OCI-M2 (cell line): ENCODE data around the gene PDCD1.

Experiments
- DNase-seq: peaks from one replicate; lab custom pipeline; 2025; ENCODE audit not compliant: unreplicated experiment; lab: John Stamatoyannopoulos, UW

PDCD1 gene

DNA sequence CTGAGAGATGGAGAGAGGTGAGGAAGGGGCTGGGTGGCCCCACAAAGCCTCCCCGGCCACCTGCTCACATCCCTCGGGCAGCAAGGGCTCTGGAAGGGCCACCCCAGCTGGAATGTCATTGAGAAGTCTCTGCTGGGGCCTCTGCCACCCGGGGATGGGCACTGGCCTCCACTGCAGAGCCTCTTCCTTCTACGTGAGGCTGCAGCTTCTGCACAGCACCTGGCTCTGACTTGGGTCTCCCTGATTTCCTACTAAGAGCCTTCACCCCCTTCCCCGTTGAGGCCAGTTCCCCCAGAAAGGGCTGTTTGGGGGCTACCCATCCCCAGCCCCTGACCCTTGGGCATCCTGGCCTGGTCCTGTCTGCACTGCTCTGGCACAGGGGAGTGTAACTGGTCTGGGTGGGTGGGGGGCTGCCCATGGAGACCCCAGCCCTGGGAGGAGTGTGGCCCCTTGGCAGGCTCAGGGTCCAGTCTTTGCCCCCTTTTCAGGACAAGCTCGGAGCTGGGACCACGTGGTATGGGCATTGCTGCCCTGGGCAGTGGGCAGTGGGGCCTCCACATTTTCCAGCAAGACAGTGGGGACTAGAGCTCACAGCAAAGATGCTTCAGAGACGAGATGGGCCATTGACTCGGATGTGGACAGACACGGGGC lies 5.6 kb downstream of the PDCD1 start:
- no peak for DNase-seq

DNA sequence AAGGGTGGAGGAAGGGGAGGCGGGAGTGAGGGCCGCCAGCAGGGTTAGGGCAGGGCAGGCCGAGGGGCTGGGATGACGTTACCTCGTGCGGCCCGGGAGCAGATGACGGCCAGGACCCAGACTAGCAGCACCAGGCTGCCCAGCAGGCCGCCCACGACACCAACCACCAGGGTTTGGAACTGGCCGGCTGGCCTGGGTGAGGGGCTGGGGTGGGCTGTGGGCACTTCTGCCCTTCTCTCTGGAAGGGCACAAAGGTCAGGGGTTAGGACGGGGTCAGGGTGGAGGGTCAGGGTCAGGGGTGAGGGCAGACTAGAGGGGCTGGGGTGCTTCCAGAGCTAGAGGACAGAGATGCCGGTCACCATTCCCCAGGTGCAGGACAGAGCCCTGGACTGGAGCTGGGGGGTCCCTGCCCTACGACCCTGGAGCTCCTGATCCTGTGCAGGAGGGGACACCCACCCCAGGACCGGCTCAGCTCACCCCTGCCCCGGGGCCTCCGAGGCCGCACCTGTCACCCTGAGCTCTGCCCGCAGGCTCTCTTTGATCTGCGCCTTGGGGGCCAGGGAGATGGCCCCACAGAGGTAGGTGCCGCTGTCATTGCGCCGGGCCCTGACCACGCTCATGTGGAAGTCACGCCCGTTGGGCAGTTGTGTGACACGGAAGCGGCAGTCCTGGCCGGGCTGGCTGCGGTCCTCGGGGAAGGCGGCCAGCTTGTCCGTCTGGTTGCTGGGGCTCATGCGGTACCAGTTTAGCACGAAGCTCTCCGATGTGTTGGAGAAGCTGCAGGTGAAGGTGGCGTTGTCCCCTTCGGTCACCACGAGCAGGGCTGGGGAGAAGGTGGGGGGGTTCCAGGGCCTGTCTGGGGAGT lies 6.3 kb downstream of the PDCD1 start:
- DNase-seq: no peak

DNA sequence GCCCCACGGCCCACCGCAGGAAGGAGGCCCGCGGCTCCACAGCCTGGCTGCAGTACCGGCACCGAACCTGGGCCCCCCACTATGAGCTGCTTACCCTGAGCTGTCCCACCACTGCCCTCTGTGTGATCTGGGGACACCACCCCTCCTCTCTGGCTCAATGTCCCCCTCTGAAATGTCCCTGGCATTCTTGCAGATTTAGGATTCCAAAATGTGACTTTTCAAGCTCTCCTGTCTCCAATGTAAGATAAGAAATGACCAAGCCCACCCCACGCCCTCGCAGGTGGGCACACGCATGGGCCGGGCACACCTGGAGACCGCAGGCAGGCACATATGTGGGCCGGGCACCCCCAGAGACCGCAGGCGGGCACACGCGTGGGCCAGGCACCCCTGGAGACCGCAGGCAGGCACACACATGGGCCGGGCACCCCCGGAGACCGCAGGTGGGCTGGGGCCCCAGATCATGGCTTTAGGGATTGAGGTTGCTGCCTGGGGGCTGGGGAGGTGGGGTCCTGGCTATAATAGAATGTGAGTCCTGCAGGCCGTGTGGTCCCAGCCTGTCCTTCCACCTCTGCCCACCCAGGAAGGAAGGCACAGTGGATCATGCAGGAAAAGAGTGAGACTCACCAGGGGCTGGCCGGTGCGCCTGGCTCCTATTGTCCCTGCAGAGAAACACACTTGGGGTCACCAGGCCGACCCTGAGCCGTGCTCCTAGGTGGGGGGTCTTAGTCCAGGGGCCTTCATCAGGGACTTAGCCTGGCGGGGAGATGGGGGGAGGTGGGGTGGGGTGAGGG lies 7.2 kb downstream of the PDCD1 start:
- DNase-seq: no peak

DNA sequence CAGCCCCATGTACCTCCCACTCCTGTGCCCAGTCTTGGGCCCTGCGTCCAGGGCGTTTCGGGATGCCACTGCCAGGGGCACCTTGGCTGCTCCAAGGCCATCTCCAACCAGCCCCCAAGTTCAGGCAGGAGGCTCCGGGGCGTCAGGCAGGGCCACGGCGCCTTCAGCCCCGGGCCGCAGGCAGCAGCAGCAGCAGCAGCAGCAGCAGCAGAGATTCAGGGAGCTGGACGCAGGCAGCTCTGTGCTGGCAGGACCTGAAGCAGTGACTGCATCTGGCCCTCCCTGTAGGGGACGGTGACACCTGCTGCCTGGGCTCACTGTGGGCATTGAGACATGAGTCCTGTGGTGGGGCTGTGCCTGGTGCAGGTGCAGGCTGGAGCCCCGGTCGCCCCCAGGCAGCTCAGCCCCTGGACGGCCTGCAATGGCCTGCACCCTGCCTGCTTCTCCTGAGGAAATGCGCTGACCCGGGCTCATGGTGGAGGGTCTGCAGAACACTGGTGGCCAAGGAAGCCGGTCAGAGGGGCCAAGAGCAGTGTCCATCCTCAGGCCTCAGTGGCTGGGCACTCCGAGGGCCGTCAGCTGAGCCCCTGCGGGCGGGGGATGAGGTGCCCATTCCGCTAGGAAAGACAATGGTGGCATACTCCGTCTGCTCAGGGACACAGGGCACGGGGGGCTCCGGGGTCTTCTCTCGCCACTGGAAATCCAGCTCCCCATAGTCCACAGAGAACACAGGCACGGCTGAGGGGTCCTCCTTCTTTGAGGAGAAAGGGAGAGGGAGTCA lies 8.0 kb downstream of the PDCD1 start:
- no peak for DNase-seq

DNA sequence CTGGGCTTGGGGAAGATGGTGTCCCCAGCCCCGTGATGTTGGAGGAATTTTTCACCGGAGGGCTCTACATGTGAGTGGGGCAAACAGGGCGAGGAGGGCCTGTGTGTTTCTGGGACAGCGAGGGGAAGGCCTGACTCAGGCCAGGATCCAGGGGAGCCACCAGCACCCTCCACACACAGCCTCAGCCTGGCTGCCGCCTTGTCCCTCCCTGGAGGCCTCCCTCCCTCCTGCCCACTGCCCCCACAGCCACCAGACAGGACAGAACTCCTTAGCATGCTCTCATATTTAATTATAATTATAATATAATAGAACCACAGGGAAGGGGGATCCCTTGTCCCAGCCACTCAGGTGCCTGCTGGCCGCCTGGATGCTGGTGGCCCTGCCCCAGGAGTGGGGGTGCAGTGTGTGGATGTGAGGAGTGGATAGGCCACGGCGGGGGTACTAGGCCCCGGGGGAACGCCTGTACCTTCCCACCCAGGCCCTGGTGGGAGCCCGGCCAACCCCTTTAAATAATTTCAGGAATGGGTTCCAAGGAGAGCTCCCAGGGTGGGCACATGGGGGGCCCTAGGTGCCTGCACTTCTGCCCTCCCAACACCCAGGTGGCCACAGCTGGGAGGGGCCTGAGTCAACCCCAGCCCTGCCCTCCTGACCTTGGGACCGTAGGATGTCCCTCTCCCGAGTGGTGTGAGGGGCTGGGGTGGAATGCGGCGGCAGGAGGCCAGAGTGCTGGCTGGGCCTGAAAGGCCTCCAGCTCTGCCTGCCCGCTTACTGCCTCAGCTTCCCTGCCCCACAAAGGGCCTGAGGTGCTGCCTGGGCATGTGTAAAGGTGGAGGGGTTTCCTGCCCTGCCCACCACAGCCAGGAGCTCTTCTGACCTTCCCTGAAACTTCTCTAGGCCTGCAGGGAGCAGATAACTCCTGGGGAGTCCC lies 8.8 kb downstream of the PDCD1 start:
- no peak for DNase-seq

DNA sequence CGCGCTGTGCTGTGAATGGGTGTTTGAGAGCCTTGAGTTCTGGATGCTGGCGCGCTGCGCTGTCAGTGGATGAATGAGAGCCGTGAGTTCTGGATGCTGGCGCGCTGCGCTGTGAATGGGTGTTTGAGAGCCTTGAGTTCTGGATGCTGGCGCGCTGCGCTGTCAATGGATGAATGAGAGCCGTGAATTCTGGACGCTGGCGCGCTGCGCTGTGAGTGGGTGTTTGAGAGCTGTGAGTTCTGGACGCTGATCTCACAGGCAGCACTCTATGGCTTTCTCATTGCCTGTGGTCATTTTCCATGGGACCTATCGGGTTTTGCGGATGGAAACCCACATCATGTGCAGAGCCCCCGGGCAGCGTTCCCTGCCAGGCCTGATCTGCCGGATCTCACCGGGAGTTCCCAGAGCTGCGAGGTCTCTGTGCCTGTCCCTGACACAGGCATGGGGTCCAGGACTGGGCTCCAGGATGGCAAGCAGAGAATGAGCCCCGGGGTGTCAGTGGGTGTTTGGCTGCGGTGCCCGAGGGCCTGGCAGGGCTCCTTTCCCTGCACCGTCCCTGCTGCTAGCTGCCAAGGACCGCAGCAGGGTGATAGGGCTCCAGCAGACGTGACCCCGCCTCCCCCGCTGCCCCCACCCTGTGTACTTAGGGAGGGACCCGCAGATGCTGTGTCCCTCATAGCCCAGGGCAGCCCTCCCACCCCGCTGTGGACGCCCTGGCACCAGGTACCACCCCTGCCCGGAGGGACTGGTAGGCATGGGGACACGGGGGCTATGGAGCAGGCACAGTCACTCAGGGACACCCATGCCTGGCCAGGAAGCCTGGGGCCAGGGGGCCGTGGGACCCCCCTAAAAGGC lies 9.7 kb downstream of the PDCD1 start:
- DNase-seq: no peak

DNA sequence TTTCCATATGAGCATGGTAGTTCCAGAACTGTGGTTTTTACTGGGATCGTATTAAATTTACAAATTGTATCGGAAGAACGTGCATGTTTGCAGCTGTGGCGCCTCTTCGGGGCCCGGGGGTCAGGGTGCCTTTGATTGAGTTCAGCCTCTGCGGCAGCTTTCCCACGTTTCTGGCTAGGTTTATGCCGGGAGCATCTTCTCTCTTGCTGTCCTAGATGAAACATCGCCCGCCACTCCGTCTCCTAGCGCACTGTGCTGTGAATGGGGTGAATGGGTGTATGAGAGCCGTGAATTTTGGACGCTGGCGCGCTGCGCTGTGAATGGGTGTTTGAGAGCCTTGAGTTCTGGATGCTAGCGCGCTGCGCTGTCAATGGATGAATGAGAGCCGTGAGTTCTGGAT lies 12.3 kb downstream of the PDCD1 start:
- DNase-seq: no peak

DNA sequence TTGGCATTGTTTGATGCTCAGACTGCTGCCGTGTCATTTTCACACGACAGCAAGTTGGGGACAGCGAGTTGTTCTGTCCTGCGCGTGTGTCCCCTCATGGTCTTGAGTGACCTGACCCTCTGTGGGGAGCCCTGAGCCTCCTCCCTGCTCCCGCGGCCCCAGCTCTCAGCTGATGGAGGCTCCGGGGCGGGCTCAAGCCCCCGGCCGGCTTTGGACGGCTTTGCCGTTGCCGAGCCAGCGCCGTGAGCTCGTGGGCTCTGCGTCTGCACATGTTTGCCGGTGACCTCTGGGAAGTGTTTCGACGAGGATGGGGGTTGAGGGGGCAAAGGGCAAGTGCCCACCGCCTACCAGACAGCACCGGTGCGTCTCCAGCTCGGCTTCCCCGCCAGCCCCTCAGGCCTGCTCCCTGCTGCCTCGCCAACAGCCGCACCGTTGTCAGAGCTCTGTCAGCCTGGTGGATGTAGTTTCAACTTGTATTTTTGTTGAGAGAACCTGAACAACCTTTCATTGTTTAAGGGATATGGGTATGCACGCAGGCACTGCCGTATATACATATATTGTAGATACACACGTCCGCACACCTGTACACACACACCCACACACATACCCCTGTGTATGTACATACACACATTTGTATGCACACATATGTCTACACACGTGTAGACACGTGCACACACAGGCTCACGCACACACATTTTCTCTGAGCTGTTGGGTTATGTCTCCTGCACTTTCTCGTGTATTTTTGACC lies 13.7 kb downstream of the PDCD1 start:
- DNase-seq: no peak

DNA sequence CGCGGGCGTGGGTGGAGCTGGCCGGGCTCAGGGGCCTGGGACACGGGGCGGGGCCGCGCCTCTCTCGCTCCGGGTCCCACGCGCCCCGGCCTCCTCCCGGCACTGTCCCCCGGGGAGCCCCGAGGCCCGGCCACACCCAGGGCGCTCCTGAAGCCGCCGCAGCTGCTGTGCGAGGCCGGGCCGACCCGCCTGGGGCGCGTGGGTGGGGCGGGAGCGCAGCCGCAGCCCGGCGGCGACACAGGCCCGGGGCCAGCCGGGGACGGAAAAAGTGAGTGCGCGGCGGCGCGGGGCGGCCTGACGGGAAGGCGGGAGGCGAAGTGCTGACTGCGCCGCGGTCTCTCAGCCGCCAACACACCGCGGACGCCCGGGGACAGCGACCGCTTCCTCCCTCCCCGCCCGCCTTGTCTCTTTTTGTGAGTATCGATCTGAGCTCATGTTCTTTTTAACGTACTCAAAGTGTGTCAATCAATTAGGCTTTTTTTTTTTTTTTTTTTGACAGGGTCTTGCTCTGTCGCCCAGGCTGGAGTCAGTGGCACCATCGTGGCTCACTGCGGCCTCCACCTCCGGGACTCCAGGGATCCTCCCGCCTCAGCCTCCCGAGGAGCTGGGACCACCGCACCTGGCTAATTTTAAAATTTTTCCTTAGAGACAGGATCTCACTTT lies 14.5 kb downstream of the PDCD1 start:
- DNase-seq: no peak

DNA sequence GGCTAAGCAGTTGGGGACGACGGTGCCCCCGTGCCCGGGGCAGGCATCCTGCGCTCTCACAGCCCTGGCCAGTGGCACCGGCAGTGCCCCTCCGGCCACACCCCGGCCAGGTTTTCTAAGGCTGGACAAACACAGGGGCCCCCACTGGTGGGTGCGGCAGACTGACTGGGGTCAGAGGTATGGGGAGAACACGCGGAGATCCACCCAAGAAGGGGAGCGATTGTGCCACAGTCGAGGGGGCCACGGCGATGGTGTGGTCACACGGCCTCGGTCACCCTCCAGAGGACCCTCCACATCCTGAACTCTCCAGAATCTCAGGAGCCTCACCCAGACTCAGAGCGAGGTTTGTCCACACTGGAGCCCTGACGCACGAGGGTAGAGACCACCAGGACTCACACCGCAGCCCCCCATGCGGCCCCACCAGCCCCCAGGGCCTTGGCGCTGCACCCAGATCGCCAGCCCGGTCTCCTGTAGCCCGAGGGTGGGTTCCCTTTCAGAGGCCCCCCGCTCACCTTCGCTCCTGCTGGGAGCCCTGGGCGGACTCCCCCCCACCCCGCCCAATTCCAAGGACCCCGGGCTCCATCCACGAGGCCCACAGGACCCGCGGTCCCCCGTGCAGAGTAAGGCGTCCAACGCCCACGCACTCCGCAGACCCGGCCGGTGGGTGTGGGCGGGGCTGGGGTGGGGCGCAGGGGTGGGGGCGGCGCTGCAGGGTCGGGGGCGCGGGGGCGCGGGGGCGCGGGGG lies 15.2 kb downstream of the PDCD1 start:
- DNase-seq: no peak

DNA sequence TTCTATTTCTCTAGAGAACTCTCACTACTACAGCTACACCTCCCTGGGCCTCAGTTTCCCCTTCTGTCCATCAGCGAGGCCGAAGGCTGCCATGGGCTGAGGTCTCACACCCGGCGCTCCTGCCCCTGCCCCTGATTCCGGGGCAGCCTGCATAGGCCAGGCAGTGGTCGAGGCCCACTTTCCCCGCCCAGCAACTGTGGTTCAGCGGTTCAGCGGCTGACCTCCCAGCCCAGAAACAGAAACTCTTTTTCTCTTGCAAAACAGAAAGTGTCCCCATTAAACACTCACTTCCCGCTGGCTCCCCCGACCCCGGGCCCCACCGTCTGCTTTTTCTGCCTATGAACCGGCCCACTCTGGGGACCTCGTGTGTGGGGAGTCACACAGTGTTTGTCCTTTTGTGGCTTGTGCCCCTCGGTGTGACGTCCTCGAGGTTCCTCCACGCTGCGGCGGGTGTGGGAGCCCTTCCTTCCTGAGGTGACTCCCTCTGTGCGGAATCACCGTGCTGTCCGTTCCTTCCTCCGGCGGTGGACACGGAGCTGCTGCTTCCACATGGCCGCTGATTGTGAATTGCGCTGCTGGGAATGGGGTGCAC lies 16.0 kb downstream of the PDCD1 start:
- DNase-seq: no peak

DNA sequence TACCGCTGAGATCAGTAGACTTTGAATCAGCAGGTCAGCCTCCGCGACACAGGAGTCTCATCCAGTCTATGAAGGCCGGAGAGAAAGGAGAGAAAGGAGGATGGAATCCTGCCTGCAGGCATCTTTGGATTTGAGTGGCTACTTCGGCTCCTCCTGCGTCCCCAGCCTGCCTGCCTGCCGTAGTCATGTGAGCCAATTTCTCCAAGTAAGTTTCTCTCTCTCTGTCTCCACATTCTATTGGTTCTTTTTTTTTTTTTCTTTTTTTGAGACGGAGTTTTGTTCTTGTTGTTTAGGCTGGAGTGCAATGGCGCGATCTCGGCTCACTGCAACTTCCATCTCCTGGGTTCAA lies 16.7 kb downstream of the PDCD1 start:
- DNase-seq: no peak

DNA sequence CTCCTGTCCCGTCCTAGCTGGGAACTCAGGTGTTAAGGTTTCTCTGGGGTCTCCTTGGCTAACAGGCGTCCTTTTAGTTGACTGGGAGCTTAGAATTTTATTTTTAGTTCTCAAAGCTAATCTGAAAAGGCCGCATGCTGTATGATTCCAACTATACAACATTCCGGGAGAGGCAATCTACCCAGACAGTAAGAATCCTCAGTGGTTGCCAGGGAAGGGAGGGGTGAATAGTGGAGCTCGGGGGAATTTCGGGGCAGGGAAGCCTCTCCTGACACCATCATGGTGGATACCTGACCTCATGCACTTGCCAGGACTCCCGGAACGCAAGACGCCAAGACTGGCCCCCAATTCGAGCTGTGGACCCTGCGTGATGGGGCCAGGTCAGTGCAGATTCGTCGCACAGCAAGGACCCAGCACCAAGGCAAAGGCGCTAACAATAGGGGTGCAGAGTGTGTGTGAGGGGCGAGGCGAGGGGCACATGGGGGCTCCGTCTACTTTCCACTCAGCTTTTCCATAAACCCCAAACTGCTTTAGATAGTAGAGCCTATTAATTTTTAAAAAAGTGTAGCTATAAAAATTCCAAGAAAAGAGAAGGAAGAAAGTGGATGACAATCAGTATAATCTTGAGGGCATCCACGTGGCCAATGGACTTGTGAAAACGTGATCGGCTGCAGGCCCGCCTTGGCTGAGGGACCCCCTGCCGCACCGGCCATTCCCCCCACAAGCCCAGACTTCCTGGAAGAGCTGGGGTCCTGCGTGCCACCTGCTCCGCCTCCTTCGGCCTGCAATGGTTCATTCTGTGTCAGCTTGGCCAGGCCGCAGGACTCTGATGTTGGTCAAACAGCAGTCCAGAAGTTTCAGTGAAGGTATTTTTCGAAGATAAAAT lies 17.3 kb downstream of the PDCD1 start:
- DNase-seq: no peak

DNA sequence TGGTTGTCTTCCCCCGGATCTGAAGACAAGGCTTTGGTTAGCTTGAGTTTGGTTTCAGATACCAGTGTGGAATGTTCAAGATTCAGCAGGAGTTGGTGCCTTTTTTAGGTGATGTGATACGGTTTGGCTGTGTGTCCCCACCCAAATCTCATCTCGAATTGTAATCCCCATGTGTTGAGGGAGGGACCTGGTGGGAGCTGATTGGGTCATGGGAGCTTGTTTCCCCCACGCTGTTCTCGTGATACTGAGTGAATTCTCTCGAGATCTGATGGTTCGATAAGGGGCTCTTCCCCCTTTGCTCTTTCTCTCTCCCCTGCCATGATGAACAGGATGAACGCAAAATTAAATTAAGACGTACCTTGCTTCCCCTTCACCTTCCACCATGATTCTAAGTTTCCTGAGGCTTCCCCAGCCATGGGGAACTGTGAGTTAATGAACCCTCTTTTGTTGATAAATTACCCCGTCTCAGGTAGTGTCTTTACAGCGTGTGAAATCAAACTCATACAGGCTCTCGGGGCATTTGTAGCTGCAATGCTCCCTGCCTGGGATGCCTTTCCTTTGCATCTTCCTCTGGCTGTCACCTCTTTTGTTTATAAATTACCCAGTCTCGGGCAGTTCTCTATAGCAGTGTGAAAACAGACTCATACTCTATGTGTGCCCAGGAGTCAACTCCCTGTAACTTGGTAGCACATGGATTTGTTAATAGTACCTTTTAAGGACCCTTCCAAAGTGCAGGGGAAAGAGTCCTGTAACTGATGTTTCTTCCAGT lies 21.3 kb downstream of the PDCD1 start:
- no peak for DNase-seq

DNA sequence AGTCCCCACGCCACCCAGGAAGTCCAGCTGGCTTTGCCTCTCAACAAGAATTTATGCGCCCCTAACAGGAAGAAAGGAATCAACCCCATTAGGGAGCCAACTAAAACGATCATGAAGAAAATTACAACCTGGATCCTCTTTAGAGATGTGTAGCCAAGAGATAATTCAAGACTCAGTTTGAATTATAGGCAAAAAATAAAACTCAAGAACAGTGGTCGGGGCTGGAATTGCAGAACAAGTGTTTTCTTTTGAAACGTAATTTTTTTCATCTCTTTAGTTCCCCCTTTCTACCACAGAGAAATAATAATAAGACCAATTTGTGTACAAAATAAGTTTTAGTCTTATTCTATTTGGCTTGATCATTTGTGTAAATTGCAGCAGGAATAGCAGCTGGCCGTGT lies 22.4 kb downstream of the PDCD1 start:
- no peak for DNase-seq
